ENCODE measurements around the gene GDAP2. TPM values are rescaled to one million over a fixed set of nuclear protein-coding genes. Genes with fewer than 3 reads are reported as not detected.

GDAP2 gene
- polyA plus RNA-seq, 2 donors, result 2.5 to 4.3 TPM

- Histone ChIP-seq H3K27ac (ENCODE audit: low read depth in 2 of 2, low read length in 1 of 2) (no peak overlapping the region), H3K4me1 (ENCODE audit: control insufficient read depth in 2 of 2, insufficient read depth in 2 of 2, low read length in 1 of 2) (no peaks in the 10 kb centered on the region), H3K4me3 (ENCODE audit: low read depth in 1 of 2, low read length in 2 of 2) (no peak overlapping the region), H3K36me3 (ENCODE audit: control insufficient read depth in 2 of 2, insufficient read depth in 2 of 2, low read length in 1 of 2) (no peaks in the 10 kb centered on the region), H3K27me3 (ENCODE audit: control insufficient read depth in 1 of 2, insufficient read depth in 2 of 2, low read length in 2 of 2) (no peaks in the 10 kb centered on the region), H3K9me3 (ENCODE audit: control insufficient read depth in 2 of 2, insufficient read depth in 1 of 2, low read depth in 1 of 2, low read length in 1 of 2) (no peaks in the 10 kb centered on the region)
- 80 to 83% methylated on average over 4 of the region's 4 CpGs for WGBS, 2 donors
Observed at GRCh38 chr1:117834416-117834815, 95.0 kb downstream of the GDAP2 start.

GRCh38 chr1:117832453-117832852 lies 97.0 kb downstream of the GDAP2 start:
- Histone ChIP-seq H3K4me1 (ENCODE audit: control insufficient read depth in 2 of 2, insufficient read depth in 2 of 2, low read length in 1 of 2) (no peaks in the 10 kb centered on the region), H3K4me3 (ENCODE audit: low read depth in 1 of 2, low read length in 2 of 2) (no peak overlapping the region), H3K27ac (ENCODE audit: low read depth in 2 of 2, low read length in 1 of 2) (no peak overlapping the region), H3K36me3 (ENCODE audit: control insufficient read depth in 2 of 2, insufficient read depth in 2 of 2, low read length in 1 of 2) (no peaks in the 10 kb centered on the region), H3K27me3 (ENCODE audit: control insufficient read depth in 1 of 2, insufficient read depth in 2 of 2, low read length in 2 of 2) (no peaks in the 10 kb centered on the region), H3K9me3 (ENCODE audit: control insufficient read depth in 2 of 2, insufficient read depth in 1 of 2, low read depth in 1 of 2, low read length in 1 of 2) (no peaks in the 10 kb centered on the region)

- Histone ChIP-seq H3K27me3 (ENCODE audit: control insufficient read depth in 1 of 2, insufficient read depth in 2 of 2, low read length in 2 of 2) (no peaks in the 10 kb centered on the region), H3K9me3 (ENCODE audit: control insufficient read depth in 2 of 2, insufficient read depth in 1 of 2, low read depth in 1 of 2, low read length in 1 of 2) (no peaks in the 10 kb centered on the region), H3K27ac (ENCODE audit: low read depth in 2 of 2, low read length in 1 of 2) (no peak overlapping the region), H3K36me3 (ENCODE audit: control insufficient read depth in 2 of 2, insufficient read depth in 2 of 2, low read length in 1 of 2) (no peaks in the 10 kb centered on the region), H3K4me3 (ENCODE audit: low read depth in 1 of 2, low read length in 2 of 2) (no peak overlapping the region), H3K4me1 (ENCODE audit: control insufficient read depth in 2 of 2, insufficient read depth in 2 of 2, low read length in 1 of 2) (peaks cover 0 to 2% of the 10 kb centered on the region in 2 donors)
- 72 to 93% methylated on average over 4 of the region's 4 CpGs for WGBS, 2 donors
Observed at GRCh38 chr1:117830222-117830621, 99.2 kb downstream of the GDAP2 start.

- H3K4me1 ChIP-seq (ENCODE audit: control insufficient read depth in 2 of 2, insufficient read depth in 2 of 2, low read length in 1 of 2), result peaks cover 0 to 2% of the 10 kb centered on the region in 2 donors
- no peak overlapping the region for H3K27ac ChIP-seq (ENCODE audit: low read depth in 2 of 2, low read length in 1 of 2)
- no peaks in the 10 kb centered on the region for H3K9me3 ChIP-seq (ENCODE audit: control insufficient read depth in 2 of 2, insufficient read depth in 1 of 2, low read depth in 1 of 2, low read length in 1 of 2)
- no peak overlapping the region for H3K4me3 ChIP-seq (ENCODE audit: low read depth in 1 of 2, low read length in 2 of 2)
- WGBS, 2 donors, result 56 to 66% methylated on average over 4 of the region's 4 CpGs
- no peaks in the 10 kb centered on the region for H3K36me3 ChIP-seq (ENCODE audit: control insufficient read depth in 2 of 2, insufficient read depth in 2 of 2, low read length in 1 of 2)
- H3K27me3 ChIP-seq (ENCODE audit: control insufficient read depth in 1 of 2, insufficient read depth in 2 of 2, low read length in 2 of 2), result no peaks in the 10 kb centered on the region
Observed at GRCh38 chr1:117828201-117828600, 101.2 kb downstream of the GDAP2 start.

DNA sequence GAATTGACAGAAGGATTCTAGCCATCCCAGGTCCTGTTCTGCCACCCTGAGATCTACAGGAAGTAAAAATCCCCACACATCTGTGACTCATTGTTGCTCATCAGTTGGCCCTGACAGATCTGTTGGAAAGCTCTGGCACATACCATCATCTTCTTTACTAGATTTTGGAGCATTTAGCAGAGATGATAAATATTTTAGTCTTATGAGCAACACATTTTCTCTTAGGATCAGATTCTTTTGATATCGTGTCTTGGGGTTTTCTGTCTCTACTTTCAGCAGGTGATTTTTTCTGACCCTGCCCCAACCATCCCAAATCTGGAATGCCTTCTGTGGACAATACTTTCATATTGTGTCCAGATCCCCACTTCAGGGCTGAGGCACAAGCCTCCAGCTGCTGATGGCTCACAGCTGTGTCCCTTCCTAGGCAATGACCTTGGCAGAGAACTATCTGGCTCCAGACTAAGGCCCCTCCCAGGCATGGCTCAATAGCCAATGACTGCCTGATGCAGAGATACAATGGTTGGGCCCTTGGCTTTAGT lies 102.8 kb downstream of the GDAP2 start:
- no peaks in the 10 kb centered on the region for H3K9me3 ChIP-seq (ENCODE audit: control insufficient read depth in 2 of 2, insufficient read depth in 1 of 2, low read depth in 1 of 2, low read length in 1 of 2)
- WGBS, 2 donors, result 30 to 39% methylated on average over 1 of the region's 1 CpG

DNA sequence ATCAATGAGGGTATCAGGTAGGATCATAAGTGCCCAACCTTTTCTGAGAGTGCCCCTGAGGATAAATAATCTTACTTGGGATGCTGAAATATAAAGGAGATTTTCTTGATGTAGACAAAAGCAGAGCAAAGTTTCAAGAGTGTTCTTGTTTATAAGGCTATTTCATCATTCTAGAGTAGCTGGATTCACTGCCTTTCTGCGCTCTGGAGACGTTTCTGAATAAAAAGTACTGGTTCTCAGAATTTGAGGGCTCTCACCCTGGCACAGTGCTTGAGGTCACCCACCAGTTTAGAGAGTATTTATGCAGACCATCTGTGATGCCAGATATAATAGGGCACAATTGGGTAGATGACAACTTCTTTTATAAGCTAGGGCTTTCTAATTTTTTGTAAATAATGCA lies 103.3 kb downstream of the GDAP2 start:
- no peaks in the 10 kb centered on the region for H3K36me3 ChIP-seq (ENCODE audit: control insufficient read depth in 2 of 2, insufficient read depth in 2 of 2, low read length in 1 of 2)
- H3K9me3 ChIP-seq (ENCODE audit: control insufficient read depth in 2 of 2, insufficient read depth in 1 of 2, low read depth in 1 of 2, low read length in 1 of 2), result no peaks in the 10 kb centered on the region
- peaks cover 2 to 6% of the 10 kb centered on the region in 2 donors for H3K4me1 ChIP-seq (ENCODE audit: control insufficient read depth in 2 of 2, insufficient read depth in 2 of 2, low read length in 1 of 2)
- no peak overlapping the region for H3K4me3 ChIP-seq (ENCODE audit: low read depth in 1 of 2, low read length in 2 of 2)
- H3K27me3 ChIP-seq (ENCODE audit: control insufficient read depth in 1 of 2, insufficient read depth in 2 of 2, low read length in 2 of 2), result no peaks in the 10 kb centered on the region
- no peak overlapping the region for H3K27ac ChIP-seq (ENCODE audit: low read depth in 2 of 2, low read length in 1 of 2)
- WGBS, 2 donors, result 11 to 44% methylated on average over 2 of the region's 2 CpGs

More for the DNA sequence above, 102.8 kb downstream of the GDAP2 start:
- no peaks in the 10 kb centered on the region for H3K36me3 ChIP-seq (ENCODE audit: control insufficient read depth in 2 of 2, insufficient read depth in 2 of 2, low read length in 1 of 2)
- H3K27me3 ChIP-seq (ENCODE audit: control insufficient read depth in 1 of 2, insufficient read depth in 2 of 2, low read length in 2 of 2), result no peaks in the 10 kb centered on the region
- H3K4me3 ChIP-seq (ENCODE audit: low read depth in 1 of 2, low read length in 2 of 2), result no peak overlapping the region
- H3K4me1 ChIP-seq (ENCODE audit: control insufficient read depth in 2 of 2, insufficient read depth in 2 of 2, low read length in 1 of 2), result peaks cover 2% of the 10 kb centered on the region in 2 donors
- H3K27ac ChIP-seq (ENCODE audit: low read depth in 2 of 2, low read length in 1 of 2), result peak overlapping the region in 1 of 2 donors; percentile 0

- Histone ChIP-seq H3K4me3 (ENCODE audit: low read depth in 1 of 2, low read length in 2 of 2) (no peak overlapping the region), H3K4me1 (ENCODE audit: control insufficient read depth in 2 of 2, insufficient read depth in 2 of 2, low read length in 1 of 2) (peaks cover 2 to 7% of the 10 kb centered on the region in 2 donors), H3K9me3 (ENCODE audit: control insufficient read depth in 2 of 2, insufficient read depth in 1 of 2, low read depth in 1 of 2, low read length in 1 of 2) (peaks cover 0 to 2% of the 10 kb centered on the region in 2 donors), H3K27ac (ENCODE audit: low read depth in 2 of 2, low read length in 1 of 2) (peak overlapping the region in 1 of 2 donors; percentile 42), H3K36me3 (ENCODE audit: control insufficient read depth in 2 of 2, insufficient read depth in 2 of 2, low read length in 1 of 2) (no peaks in the 10 kb centered on the region), H3K27me3 (ENCODE audit: control insufficient read depth in 1 of 2, insufficient read depth in 2 of 2, low read length in 2 of 2) (no peaks in the 10 kb centered on the region)
- WGBS, 2 donors, result 66 to 71% methylated on average over 2 of the region's 2 CpGs
Observed at GRCh38 chr1:117825414-117825813, 104.0 kb downstream of the GDAP2 start.

- H3K36me3 ChIP-seq (ENCODE audit: control insufficient read depth in 2 of 2, insufficient read depth in 2 of 2, low read length in 1 of 2), result no peaks in the 10 kb centered on the region
- no peak overlapping the region for H3K27ac ChIP-seq (ENCODE audit: low read depth in 2 of 2, low read length in 1 of 2)
- peaks cover 2 to 7% of the 10 kb centered on the region in 2 donors for H3K4me1 ChIP-seq (ENCODE audit: control insufficient read depth in 2 of 2, insufficient read depth in 2 of 2, low read length in 1 of 2)
- 13 to 39% methylated on average over 1 of the region's 1 CpG for WGBS, 2 donors
- no peak overlapping the region for H3K4me3 ChIP-seq (ENCODE audit: low read depth in 1 of 2, low read length in 2 of 2)
- H3K27me3 ChIP-seq (ENCODE audit: control insufficient read depth in 1 of 2, insufficient read depth in 2 of 2, low read length in 2 of 2), result no peaks in the 10 kb centered on the region
- peaks cover 0 to 2% of the 10 kb centered on the region in 2 donors for H3K9me3 ChIP-seq (ENCODE audit: control insufficient read depth in 2 of 2, insufficient read depth in 1 of 2, low read depth in 1 of 2, low read length in 1 of 2)
Observed at GRCh38 chr1:117824616-117825015, 104.8 kb downstream of the GDAP2 start.

DNA sequence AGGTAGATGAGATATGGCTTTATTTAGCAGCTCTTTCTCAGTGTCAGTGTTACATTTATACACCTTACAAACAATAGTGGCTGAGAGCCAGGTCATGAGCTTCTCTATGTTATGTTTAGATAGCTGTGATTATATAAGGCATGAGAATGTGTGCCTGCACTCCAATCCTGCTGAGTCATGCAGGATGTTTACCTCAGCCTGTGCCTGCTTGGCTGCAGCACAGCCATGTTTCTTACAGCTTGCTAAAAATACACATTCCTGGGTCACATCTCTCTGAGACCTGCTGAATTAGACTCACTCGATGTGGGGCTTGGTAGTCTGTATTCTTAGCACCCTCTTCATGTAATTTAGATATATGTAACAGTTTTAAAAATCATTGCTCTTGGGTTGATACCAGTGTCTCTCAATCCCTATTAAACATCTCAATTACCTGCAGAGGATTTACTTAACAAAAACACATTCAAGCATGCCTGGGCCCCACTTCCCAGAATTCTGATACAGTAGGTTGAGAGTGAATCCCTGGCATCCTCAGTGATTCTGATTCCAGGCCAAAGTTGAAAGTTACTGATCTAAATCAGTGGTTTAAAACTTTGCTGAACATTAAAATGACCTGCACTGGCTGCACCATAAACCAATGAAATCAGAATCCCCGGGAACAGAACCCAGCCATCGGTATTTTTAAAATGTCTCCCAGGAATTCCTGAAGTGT lies 107.5 kb downstream of the GDAP2 start:
- Histone ChIP-seq H3K27me3 (ENCODE audit: control insufficient read depth in 1 of 2, insufficient read depth in 2 of 2, low read length in 2 of 2) (no peaks in the 10 kb centered on the region), H3K27ac (ENCODE audit: low read depth in 2 of 2, low read length in 1 of 2) (peak overlapping the region in 1 of 2 donors; percentile 43), H3K4me3 (ENCODE audit: low read depth in 1 of 2, low read length in 2 of 2) (no peak overlapping the region), H3K36me3 (ENCODE audit: control insufficient read depth in 2 of 2, insufficient read depth in 2 of 2, low read length in 1 of 2) (no peaks in the 10 kb centered on the region), H3K4me1 (ENCODE audit: control insufficient read depth in 2 of 2, insufficient read depth in 2 of 2, low read length in 1 of 2) (peaks cover 2 to 7% of the 10 kb centered on the region in 2 donors), H3K9me3 (ENCODE audit: control insufficient read depth in 2 of 2, insufficient read depth in 1 of 2, low read depth in 1 of 2, low read length in 1 of 2) (peaks cover 2 to 4% of the 10 kb centered on the region in 2 donors)
- 73 to 76% methylated on average over 3 of the region's 3 CpGs for WGBS, 2 donors

GRCh38 chr1:117821382-117821755 lies 108.1 kb downstream of the GDAP2 start:
- Histone ChIP-seq H3K27ac (ENCODE audit: low read depth in 2 of 2, low read length in 1 of 2) (peak overlapping the region; percentile 11 to 43), H3K9me3 (ENCODE audit: control insufficient read depth in 2 of 2, insufficient read depth in 1 of 2, low read depth in 1 of 2, low read length in 1 of 2) (peaks cover 2 to 4% of the 10 kb centered on the region in 2 donors), H3K36me3 (ENCODE audit: control insufficient read depth in 2 of 2, insufficient read depth in 2 of 2, low read length in 1 of 2) (no peaks in the 10 kb centered on the region), H3K27me3 (ENCODE audit: control insufficient read depth in 1 of 2, insufficient read depth in 2 of 2, low read length in 2 of 2) (no peaks in the 10 kb centered on the region), H3K4me1 (ENCODE audit: control insufficient read depth in 2 of 2, insufficient read depth in 2 of 2, low read length in 1 of 2) (peaks cover 2 to 5% of the 10 kb centered on the region in 2 donors), H3K4me3 (ENCODE audit: low read depth in 1 of 2, low read length in 2 of 2) (no peak overlapping the region)
- WGBS, 2 donors, result 73 to 77% methylated on average over 5 of the region's 5 CpGs
